ENCODE data around the gene MYO18B.

Gene MYO18B

DNA sequence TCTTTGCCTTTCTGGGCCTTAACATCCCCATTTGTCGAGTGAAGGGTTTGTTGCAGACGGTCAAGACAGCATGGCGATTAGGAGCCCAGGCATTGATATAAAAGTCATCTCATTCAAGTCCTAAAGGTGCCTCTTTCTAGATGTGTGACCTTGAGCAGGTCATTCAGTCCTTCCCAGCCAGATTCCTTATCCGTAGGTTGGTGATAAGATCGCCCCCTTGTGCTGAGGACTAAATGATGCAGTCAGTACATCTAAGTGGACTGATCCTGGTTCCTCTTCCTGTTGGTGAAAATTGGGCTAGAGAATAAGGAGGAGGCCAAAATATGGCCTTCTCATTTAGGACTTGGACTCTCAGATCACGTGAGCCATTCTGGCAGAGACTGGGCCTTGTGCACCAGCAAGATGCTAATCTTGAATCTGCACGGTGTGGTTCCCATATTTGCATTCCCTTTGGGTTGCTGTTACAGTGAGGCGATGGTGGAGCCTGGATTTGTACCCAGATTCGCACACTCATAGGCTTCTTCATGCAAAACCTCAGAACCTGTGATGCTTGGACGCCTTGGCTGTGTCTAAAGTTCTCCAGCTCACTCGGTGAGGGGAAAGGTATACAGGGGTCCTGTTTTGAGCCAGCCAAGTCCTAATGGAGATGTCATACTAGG, 156.8 kb downstream of the MYO18B start:
- no peak overlapping the region for H3K4me3 ChIP-seq (ENCODE audit: control insufficient read depth, low read depth, low read length)
- no peak for DNase-seq (ENCODE audit: low read depth)
- TF ChIP-seq, protein P1, sequence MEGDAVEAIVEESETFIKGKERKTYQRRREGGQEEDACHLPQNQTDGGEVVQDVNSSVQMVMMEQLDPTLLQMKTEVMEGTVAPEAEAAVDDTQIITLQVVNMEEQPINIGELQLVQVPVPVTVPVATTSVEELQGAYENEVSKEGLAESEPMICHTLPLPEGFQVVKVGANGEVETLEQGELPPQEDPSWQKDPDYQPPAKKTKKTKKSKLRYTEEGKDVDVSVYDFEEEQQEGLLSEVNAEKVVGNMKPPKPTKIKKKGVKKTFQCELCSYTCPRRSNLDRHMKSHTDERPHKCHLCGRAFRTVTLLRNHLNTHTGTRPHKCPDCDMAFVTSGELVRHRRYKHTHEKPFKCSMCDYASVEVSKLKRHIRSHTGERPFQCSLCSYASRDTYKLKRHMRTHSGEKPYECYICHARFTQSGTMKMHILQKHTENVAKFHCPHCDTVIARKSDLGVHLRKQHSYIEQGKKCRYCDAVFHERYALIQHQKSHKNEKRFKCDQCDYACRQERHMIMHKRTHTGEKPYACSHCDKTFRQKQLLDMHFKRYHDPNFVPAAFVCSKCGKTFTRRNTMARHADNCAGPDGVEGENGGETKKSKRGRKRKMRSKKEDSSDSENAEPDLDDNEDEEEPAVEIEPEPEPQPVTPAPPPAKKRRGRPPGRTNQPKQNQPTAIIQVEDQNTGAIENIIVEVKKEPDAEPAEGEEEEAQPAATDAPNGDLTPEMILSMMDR (IDR thresholded peaks at IDR 0.05; ENCODE audit: control insufficient read depth, insufficient read depth, low read depth, low read length, missing control alignments): no peak

- TF ChIP-seq, protein P1 (IDR thresholded peaks at IDR 0.05; ENCODE audit: control insufficient read depth, insufficient read depth, low read depth, low read length, missing control alignments): no peak
- no peak overlapping the region for H3K4me3 ChIP-seq (ENCODE audit: control insufficient read depth, low read depth, low read length)
- no peak for DNase-seq (ENCODE audit: low read depth)
Observed at GRCh38 chr22:25899566-25899965, 157.6 kb downstream of the MYO18B start.

- no peak overlapping the region for H3K4me3 ChIP-seq (ENCODE audit: control insufficient read depth, low read depth, low read length)
- DNase-seq (ENCODE audit: low read depth): no peak
- TF ChIP-seq, protein P1 (IDR thresholded peaks at IDR 0.05; ENCODE audit: control insufficient read depth, insufficient read depth, low read depth, low read length, missing control alignments): no peak
Observed at GRCh38 chr22:25900390-25900789, 158.4 kb downstream of the MYO18B start.

GRCh38 chr22:25900880-25901279, 158.9 kb downstream of the MYO18B start:
- TF ChIP-seq, protein P1 (IDR thresholded peaks at IDR 0.05; ENCODE audit: control insufficient read depth, insufficient read depth, low read depth, low read length, missing control alignments): no peak

DNA sequence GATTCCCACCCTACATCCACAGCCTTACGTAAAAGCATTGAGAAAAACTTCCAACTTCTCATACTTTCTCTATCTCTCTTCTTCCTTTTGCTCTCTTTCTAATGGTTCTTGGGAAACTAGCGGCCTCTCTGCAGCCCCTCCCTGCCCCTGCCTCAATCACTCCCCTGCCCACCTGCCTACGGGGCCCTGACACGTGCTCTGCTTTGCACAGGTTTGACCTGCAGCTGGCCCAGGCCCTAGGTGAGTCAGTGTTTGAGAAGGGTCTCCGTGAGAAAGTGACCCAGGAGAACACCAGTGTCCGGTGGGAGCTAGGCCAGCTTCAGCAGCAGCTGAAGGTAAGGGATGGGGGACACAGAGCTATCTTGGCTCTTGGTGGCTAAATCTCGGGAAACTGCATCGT, 160.4 kb downstream of the MYO18B start:
- TF ChIP-seq, protein P1 (IDR thresholded peaks at IDR 0.05; ENCODE audit: control insufficient read depth, insufficient read depth, low read depth, low read length, missing control alignments): no peak
- no peak for DNase-seq (ENCODE audit: low read depth)
- H3K4me3 ChIP-seq (ENCODE audit: control insufficient read depth, low read depth, low read length): no peak overlapping the region

More at GRCh38 chr22:25900880-25901279, 158.9 kb downstream of the MYO18B start:
- no peak overlapping the region for H3K4me3 ChIP-seq (ENCODE audit: control insufficient read depth, low read depth, low read length)
- no peak for DNase-seq (ENCODE audit: low read depth)

DNA sequence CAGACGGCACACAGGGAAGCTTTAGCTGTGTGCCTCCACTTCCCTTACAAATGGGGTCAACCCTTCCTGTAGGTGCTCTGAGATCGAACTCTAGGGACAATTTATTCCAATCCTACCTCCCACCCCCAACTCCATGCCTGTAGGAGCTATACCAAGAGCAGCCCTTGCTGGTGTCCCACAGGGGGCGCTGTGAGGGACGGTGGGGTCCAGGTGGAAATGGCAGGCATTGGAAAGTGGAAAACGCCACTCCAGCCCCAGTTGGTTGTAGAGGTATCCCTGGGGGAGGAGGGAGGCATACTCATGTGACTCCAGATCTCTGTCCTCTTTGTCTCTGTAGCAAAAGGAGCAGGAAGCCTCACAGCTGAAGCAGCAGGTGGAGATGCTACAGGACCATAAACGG, 161.3 kb downstream of the MYO18B start:
- TF ChIP-seq, protein P1 (IDR thresholded peaks at IDR 0.05; ENCODE audit: control insufficient read depth, insufficient read depth, low read depth, low read length, missing control alignments): no peak
- DNase-seq (ENCODE audit: low read depth): no peak
- H3K4me3 ChIP-seq (ENCODE audit: control insufficient read depth, low read depth, low read length): no peak overlapping the region

Data from AG09309 (cell line).